IPS-18c (cell line): Measurements from ENCODE around the gene KCNRG.
"Not testable (repeated sequence)": the region's sequence is repeated elsewhere in the genome, so short reads cannot be mapped to it uniquely, and the experiment has no call there.

Experiments
- H3K4me3 ChIP-seq: 2 replicates; pipeline ENCODE4 v1.7.0; 2013; ENCODE audit warnings: low read depth, mild to moderate bottlenecking, low read length, moderate library complexity; ENCODE audit not compliant: insufficient read depth
- H3K9me3 ChIP-seq: one replicate; pipeline ENCODE4 v1.6.1; 2013; ENCODE audit warnings: mild to moderate bottlenecking, low read length, moderate library complexity; ENCODE audit not compliant: control insufficient read depth, insufficient read depth

KCNRG gene

GRCh38 chr13:50055454-50055853, 40.2 kb downstream of the KCNRG start:
- Histone ChIP-seq H3K9me3 (no peaks in the 10 kb centered on the region), H3K4me3 (no peak overlapping the region)

- no peaks in the 10 kb centered on the region for H3K9me3 ChIP-seq
- H3K4me3 ChIP-seq, result no peak overlapping the region
Measured at GRCh38 chr13:50060718-50061117, 45.5 kb downstream of the KCNRG start.

- not testable (repeated sequence) for H3K4me3 ChIP-seq, H3K9me3 ChIP-seq
Measured at GRCh38 chr13:50062336-50062735, 47.1 kb downstream of the KCNRG start.

GRCh38 chr13:50065712-50066111, 50.5 kb downstream of the KCNRG start:
- no peaks in the 10 kb centered on the region for H3K9me3 ChIP-seq

GRCh38 chr13:50068508-50068907, 53.3 kb downstream of the KCNRG start:
- Histone ChIP-seq H3K9me3 (no peaks in the 10 kb centered on the region), H3K4me3 (no peak overlapping the region)

More at GRCh38 chr13:50065712-50066111, 50.5 kb downstream of the KCNRG start:
- H3K4me3 ChIP-seq, result no peak overlapping the region

DNA sequence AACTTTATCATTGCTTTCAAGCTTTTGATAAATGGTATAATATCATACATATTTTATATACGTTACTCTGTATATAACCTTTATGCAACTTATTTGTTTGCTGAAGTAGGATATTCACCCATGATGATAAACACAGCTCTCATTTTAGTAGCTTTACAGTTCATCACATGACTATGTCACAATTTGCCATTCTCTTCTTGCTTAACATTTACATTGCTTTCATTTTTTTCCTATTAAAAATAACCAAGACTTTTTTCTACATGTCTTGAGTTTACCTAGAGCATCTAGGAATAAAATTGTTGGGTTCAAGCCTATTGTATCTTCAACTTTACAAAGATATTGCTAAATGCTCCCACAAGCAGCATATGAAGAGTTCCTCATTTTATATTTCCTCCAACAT, 54.0 kb downstream of the KCNRG start:
- H3K9me3 ChIP-seq, result no peaks in the 10 kb centered on the region
- H3K4me3 ChIP-seq, result no peak overlapping the region

GRCh38 chr13:50070186-50070585, 54.9 kb downstream of the KCNRG start:
- Histone ChIP-seq H3K9me3 (no peaks in the 10 kb centered on the region), H3K4me3 (no peak overlapping the region)
